ENCODE measurements around the gene MYL3.
"Not testable (repeated sequence)": the region's sequence is repeated elsewhere in the genome, so short reads cannot be mapped to it uniquely, and the experiment has no call there.

Gene MYL3

DNA sequence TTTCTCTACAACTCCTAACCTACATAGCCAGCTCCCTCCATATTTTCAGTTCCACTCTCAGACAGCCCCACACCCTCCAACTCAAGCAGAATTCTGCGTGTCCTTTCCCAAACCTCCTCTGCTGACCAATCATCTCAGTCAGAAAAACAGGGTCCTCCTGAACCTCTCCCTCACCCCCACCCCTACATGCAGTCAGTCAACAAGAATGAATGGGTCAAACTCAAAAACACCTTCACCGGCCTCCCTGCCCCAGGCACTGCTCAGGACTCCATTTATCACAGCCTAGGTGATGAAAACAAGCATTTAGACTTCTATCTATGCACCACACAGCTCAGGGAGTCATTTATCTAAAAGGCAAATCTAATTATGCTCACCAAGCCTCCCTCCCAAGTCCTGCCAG, 32.4 kb downstream of the MYL3 start:
- Mint-ChIP-seq H3K9me3 (peaks cover 3% of the 10 kb centered on the region), H3K27ac (no peak overlapping the region), H3K4me1 (no peaks in the 10 kb centered on the region), H3K36me3 (ENCODE audit: low read depth) (no peaks in the 10 kb centered on the region), H3K27me3 (ENCODE audit: low read depth, poor library complexity) (peaks cover 9% of the 10 kb centered on the region), H3K4me3 (no peak overlapping the region)
- no peak for DNase-seq
- TF ChIP-seq, protein P1, sequence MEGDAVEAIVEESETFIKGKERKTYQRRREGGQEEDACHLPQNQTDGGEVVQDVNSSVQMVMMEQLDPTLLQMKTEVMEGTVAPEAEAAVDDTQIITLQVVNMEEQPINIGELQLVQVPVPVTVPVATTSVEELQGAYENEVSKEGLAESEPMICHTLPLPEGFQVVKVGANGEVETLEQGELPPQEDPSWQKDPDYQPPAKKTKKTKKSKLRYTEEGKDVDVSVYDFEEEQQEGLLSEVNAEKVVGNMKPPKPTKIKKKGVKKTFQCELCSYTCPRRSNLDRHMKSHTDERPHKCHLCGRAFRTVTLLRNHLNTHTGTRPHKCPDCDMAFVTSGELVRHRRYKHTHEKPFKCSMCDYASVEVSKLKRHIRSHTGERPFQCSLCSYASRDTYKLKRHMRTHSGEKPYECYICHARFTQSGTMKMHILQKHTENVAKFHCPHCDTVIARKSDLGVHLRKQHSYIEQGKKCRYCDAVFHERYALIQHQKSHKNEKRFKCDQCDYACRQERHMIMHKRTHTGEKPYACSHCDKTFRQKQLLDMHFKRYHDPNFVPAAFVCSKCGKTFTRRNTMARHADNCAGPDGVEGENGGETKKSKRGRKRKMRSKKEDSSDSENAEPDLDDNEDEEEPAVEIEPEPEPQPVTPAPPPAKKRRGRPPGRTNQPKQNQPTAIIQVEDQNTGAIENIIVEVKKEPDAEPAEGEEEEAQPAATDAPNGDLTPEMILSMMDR (IDR thresholded peaks at IDR 0.05) = no peak

DNA sequence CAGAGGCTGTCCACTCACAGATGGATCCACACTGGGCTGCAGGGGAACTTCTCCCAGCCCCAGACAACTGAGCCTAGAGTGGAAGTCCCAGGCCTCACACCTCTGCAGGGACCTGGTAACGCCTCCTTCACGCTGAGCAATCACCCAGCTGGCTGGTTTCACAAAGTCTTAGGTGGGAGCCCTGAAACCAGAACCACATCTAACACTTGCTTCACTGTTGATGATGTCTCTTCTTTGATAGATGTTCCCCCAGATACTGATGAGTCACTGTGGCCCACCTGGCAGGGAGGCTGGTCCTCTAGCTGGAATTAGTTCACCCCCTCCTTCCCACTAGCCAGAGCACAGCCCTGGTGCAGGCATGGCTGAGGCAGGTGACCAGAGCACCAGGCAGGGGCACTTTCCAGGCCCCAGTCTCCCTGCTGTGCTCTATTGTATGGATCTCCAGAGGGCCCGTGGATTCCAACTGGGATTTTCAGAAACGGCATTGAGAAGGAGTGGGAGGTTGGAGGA, 33.5 kb downstream of the MYL3 start:
- TF ChIP-seq, protein P1 (IDR thresholded peaks at IDR 0.05) = no peak
- no peak overlapping the region for H3K27ac Mint-ChIP-seq
- H3K4me3 Mint-ChIP-seq = no peak overlapping the region
- H3K27me3 Mint-ChIP-seq (ENCODE audit: low read depth, poor library complexity) = peaks cover 12% of the 10 kb centered on the region
- H3K4me1 Mint-ChIP-seq = no peaks in the 10 kb centered on the region
- peaks cover 3% of the 10 kb centered on the region for H3K9me3 Mint-ChIP-seq
- no peak for DNase-seq
- H3K36me3 Mint-ChIP-seq (ENCODE audit: low read depth) = no peaks in the 10 kb centered on the region

DNA sequence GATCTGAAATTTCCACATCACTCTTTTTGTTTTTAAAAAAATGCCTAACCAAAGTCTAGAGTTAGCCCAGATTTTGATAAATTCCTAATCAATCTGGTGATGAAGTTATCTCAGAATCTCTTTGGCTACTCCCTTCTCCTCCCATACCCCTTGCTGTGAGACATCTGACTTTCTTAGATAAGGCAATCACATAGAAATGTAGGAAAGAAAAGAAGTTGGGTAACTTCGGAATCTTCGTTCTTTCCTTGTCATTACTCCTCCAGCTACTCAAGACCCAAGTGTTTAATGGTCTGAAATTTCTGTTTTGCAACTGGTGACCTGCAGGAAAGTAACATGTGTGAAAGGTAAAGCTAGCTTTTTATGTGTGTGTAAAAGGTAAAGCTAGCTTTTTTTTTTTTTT, 37.8 kb downstream of the MYL3 start:
- DNase-seq = no peak
- Mint-ChIP-seq H3K4me3 (no peak overlapping the region), H3K36me3 (ENCODE audit: low read depth) (peaks cover 10% of the 10 kb centered on the region), H3K27me3 (ENCODE audit: low read depth, poor library complexity) (peaks cover 3% of the 10 kb centered on the region), H3K9me3 (peaks cover 41% of the 10 kb centered on the region), H3K4me1 (no peaks in the 10 kb centered on the region), H3K27ac (no peak overlapping the region)
- TF ChIP-seq, protein P1 (IDR thresholded peaks at IDR 0.05) = no peak

DNA sequence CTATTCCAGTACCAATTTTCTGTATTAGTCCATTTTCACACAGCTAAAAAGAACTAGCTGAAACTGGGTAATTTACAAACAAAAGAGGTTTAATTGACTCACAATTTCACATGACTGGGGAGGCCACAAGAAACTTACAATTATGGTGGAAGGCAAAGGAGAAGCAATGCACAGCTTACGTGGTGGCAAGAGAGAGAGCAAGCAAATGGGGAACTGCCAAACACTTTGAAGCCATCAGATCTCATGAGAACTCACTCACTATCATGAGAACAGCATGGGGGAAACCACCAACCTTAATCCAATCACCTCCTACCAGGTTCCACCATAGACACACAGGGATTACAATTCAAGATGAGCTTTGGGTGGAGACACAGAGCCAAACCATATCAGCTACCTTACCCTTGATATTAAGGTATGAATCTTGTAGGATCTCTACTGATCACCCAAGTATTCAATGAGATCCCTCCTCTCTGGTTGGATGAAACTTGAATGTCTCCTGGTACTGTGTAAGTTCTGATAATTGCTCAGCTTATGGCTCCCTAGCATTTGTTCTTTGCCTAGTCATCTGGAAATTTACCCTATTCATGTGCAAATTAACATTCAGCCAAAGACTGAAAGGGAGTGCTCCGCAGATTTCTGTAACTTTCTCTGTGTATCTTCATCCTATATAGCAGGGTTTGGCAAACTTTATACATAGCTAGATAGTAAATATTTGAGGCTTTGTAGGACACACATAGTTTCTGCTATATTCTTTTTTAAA, 38.9 kb downstream of the MYL3 start:
- peaks cover 6% of the 10 kb centered on the region for H3K27me3 Mint-ChIP-seq (ENCODE audit: low read depth, poor library complexity)
- no peaks in the 10 kb centered on the region for H3K4me1 Mint-ChIP-seq
- DNase-seq = no peak
- H3K9me3 Mint-ChIP-seq = peaks cover 47% of the 10 kb centered on the region
- H3K36me3 Mint-ChIP-seq (ENCODE audit: low read depth) = peaks cover 10% of the 10 kb centered on the region
- TF ChIP-seq, protein P1 (IDR thresholded peaks at IDR 0.05) = no peak
- no peak overlapping the region for H3K4me3 Mint-ChIP-seq
- no peak overlapping the region for H3K27ac Mint-ChIP-seq

DNA sequence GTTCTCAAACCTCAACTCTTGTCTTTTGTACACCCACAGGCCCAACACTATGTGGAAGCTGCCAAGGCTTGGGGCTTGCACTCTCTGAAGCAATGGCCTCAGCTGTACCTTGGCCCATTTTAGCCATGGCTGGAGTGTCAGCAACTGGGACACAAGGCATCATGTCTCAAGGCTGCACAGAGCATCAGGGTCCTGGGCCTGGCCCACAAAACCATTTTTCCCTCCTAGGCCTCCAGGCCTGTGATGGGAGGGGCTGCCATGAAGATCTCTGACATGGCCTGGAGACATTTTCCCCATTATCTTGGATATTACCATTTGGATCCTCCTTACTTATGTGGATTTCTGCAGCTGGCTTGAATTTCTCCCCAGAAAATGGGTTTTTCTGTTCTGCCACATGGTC, 39.9 kb downstream of the MYL3 start:
- not testable (repeated sequence) for H3K27me3 Mint-ChIP-seq (ENCODE audit: low read depth, poor library complexity); DNase-seq; H3K4me1 Mint-ChIP-seq; H3K4me3 Mint-ChIP-seq; H3K27ac Mint-ChIP-seq; H3K36me3 Mint-ChIP-seq (ENCODE audit: low read depth)
- peaks cover 47% of the 10 kb centered on the region for H3K9me3 Mint-ChIP-seq

DNA sequence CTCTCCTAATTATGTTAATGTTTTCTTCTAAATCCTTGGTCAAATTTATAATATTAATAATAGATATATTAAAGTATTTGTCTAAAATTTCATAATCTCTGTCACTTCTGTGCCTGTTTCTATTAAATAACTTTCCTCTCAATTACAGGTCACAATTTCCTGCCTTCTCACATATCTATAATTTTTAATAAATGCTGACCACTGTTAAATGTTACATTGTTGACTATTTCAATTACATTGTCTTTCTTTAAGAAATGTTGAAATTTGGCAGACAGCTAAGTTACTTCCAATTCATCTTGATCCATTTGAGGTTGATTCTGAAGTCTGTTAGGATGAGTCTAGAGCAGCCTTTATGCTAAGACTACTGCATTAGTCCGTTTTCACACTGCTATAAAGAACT, 41.7 kb downstream of the MYL3 start:
- no peak overlapping the region for H3K27ac Mint-ChIP-seq
- H3K4me1 Mint-ChIP-seq = no peaks in the 10 kb centered on the region
- TF ChIP-seq, protein P1 (IDR thresholded peaks at IDR 0.05) = no peak
- peaks cover 6% of the 10 kb centered on the region for H3K27me3 Mint-ChIP-seq (ENCODE audit: low read depth, poor library complexity)
- no peak for DNase-seq
- peaks cover 10% of the 10 kb centered on the region for H3K36me3 Mint-ChIP-seq (ENCODE audit: low read depth)
- no peak overlapping the region for H3K4me3 Mint-ChIP-seq
- peaks cover 47% of the 10 kb centered on the region for H3K9me3 Mint-ChIP-seq

All from nephron progenitor cell (in vitro differentiated cells).